Gastrocnemius medialis (tissue), 4 donors: ENCODE results near the gene GABRG3.

Source experiments
- POLR2A ChIP-seq, 2 donors: fragments of 450-650 bp; IDR thresholded peaks; one replicate each; pipeline ENCODE4 v1.6.1; 2017; ENCODE audit warnings: antibody characterized with exemption in 2 of 2, mild to moderate bottlenecking in 2 of 2, moderate library complexity in 2 of 2
- TF ChIP-seq, protein P1 (sequence below), 5 experiments: fragments of 450-650 bp in 3 of 5; fragments of 200-600 bp in 2 of 5; sonication (generic) in 2 of 5; IDR thresholded peaks in 4 of 5; conservative IDR thresholded peaks in 1 of 5; 1 replicate in 4 of 5; 2 replicates in 1 of 5; pipeline ENCODE4 v1.5.1; 2016 to 2019; ENCODE audit warnings: antibody characterized with exemption in 5 of 5, mild to moderate bottlenecking in 3 of 5, moderate library complexity in 3 of 5

GRCh38 chr15:27550635-27551034 lies 579.7 kb downstream of the GABRG3 start:
- TF ChIP-seq, protein P1, sequence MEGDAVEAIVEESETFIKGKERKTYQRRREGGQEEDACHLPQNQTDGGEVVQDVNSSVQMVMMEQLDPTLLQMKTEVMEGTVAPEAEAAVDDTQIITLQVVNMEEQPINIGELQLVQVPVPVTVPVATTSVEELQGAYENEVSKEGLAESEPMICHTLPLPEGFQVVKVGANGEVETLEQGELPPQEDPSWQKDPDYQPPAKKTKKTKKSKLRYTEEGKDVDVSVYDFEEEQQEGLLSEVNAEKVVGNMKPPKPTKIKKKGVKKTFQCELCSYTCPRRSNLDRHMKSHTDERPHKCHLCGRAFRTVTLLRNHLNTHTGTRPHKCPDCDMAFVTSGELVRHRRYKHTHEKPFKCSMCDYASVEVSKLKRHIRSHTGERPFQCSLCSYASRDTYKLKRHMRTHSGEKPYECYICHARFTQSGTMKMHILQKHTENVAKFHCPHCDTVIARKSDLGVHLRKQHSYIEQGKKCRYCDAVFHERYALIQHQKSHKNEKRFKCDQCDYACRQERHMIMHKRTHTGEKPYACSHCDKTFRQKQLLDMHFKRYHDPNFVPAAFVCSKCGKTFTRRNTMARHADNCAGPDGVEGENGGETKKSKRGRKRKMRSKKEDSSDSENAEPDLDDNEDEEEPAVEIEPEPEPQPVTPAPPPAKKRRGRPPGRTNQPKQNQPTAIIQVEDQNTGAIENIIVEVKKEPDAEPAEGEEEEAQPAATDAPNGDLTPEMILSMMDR (IDR thresholded peaks at IDR 0.05 in 4 of 5, conservative IDR thresholded peaks at IDR 0.05 in 1 of 5) = no peak
- no peak for TF ChIP-seq POLR2A (IDR thresholded peaks at IDR 0.05)
